ENCODE data around the gene PTPRN2. TPM values are rescaled to one million over a fixed set of nuclear protein-coding genes. Genes with fewer than 3 reads are reported as not detected.

PTPRN2 gene
- polyA plus RNA-seq, 1 of the 3 experiments (the other 2 are of a cell fraction): 4.0 TPM

GRCh38 chr7:157674715-157675426 is 912.8 kb downstream of the PTPRN2 start:
- DNase-seq: no peak
- Histone ChIP-seq H3K4me3 (ENCODE audit: low read depth in 2 of 2, low read length in 1 of 2) (no peak overlapping the region), H3K27me3 (ENCODE audit: insufficient read depth) (no peaks in the 10 kb centered on the region), H3K4me1 (ENCODE audit: control insufficient read depth in 1 of 2, insufficient read depth in 2 of 2, low read depth in 1 of 2, low read length in 1 of 2) (peaks cover 0 to 6% of the 10 kb centered on the region in 2 experiments; a peak in 2 of 4 replicates), H3K9me2 (no peaks in the 10 kb centered on the region), H4K20me1 (ENCODE audit: insufficient read depth) (0 out of 2 replicates have a peak, but pooled peaks cover 3% of the 10 kb centered on the region), H3K9ac (no peak overlapping the region), H3K36me3 (replicated peaks in 1 of 2; ENCODE audit: control insufficient read depth in 1 of 2, insufficient read depth in 2 of 2, low read length in 1 of 2) (no peaks in the 10 kb centered on the region), H3K4me2 (no peak overlapping the region), H2AFZ (ENCODE audit: low read depth) (no peak overlapping the region), H3F3A (replicated peaks; ENCODE audit: insufficient read depth) (no peaks in the 10 kb centered on the region), H3K79me2 (ENCODE audit: insufficient read depth) (no peaks in the 10 kb centered on the region), H3K9me3 (no peaks in the 10 kb centered on the region), H3K27ac (ENCODE audit: low read depth in 2 of 2, low read length in 1 of 2) (no peak overlapping the region)
- WGBS (ENCODE audit: low lambda C conversion rate): 80% methylated on average over 30 of the region's 30 CpGs
- CTCF ChIA-PET: interaction anchor here (1.0 kb wide), 1 partner anchor 10 kb away, joined by 3 read pairs; no protein-coding TSS in a partner anchor
- POLR2A ChIA-PET: no interaction called here
- no peak for TF ChIP-seq TEAD4 (IDR thresholded peaks at IDR 0.05; ENCODE audit: borderline replicate concordance, insufficient read depth)
- TF ChIP-seq FOSL2 (IDR thresholded peaks at IDR 0.05; ENCODE audit: borderline replicate concordance, low read depth): no peak
- no peak for TF ChIP-seq RXRA (IDR thresholded peaks at IDR 0.05; ENCODE audit: borderline replicate concordance, low read depth)
- TF ChIP-seq FOXM1 (IDR thresholded peaks at IDR 0.05; ENCODE audit: low read depth): no peak

DNA sequence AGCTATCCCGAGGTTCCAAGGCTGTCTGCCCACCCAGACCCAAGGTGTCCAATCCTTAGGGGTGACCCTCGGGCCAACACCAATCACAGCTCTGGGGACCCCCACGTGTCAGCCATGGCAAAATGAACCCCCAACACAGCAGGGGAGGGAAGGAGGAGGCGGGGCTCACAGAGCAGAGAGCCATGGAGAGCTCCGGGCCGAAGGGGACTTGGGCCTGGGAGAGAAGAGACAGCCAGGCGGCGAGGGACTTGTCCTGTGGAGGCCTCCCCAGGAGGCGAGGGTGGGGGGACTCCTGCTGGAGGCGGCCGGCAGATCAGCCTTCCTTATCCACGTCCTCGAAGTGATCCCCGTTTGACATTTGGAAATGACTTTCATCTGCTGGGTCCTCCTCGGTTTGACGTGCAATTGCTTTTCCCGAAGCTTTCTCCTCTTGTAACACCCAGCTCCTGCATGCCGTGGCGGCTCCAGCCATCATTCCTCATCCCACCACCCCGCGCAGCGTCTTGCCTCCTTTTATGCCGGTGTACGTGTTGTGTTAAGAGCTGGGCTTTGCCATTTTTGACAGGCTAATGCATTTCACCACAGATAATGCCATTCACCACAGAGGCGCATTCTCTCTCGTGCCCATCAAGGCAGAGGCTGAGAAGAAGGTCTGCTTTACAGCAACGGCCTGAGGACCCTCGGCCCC is 913.5 kb downstream of the PTPRN2 start:
- no peak for DNase-seq
- 86% methylated on average over 24 of the region's 28 CpGs for WGBS (ENCODE audit: low lambda C conversion rate)
- no peak overlapping the region for H3K27ac ChIP-seq (ENCODE audit: low read depth in 2 of 2, low read length in 1 of 2)
- no peaks in the 10 kb centered on the region for H3K79me2 ChIP-seq (ENCODE audit: insufficient read depth)
- H3K9me3 ChIP-seq: no peaks in the 10 kb centered on the region
- H3K36me3 ChIP-seq (replicated peaks in 1 of 2; ENCODE audit: control insufficient read depth in 1 of 2, insufficient read depth in 2 of 2, low read length in 1 of 2): no peaks in the 10 kb centered on the region
- ChIA-PET CTCF (interaction anchor here (1.0 to 1.8 kb wide), 3 partner anchors 10 to 16 kb away, joined by 3 to 4 read pairs (median 4); no protein-coding TSS in a partner anchor), POLR2A (interaction anchor here (1.5 kb wide), 1 partner anchor 17 kb away, joined by 4 read pairs; no protein-coding TSS in a partner anchor)
- H3K9me2 ChIP-seq: no peaks in the 10 kb centered on the region
- H3F3A ChIP-seq (replicated peaks; ENCODE audit: insufficient read depth): no peaks in the 10 kb centered on the region
- TF ChIP-seq YY1 (IDR thresholded peaks at IDR 0.05; ENCODE audit: low read depth): no peak
- TF ChIP-seq ZBTB33 (IDR thresholded peaks at IDR 0.05; ENCODE audit: borderline replicate concordance, low read depth): no peak
- no peak for TF ChIP-seq IRF3 (IDR thresholded peaks at IDR 0.05; ENCODE audit: low read depth, low read length)
- no peak for TF ChIP-seq EZH2phosphoT487 (IDR thresholded peaks at IDR 0.05; ENCODE audit: borderline replicate concordance, low read depth)
- H3K4me3 ChIP-seq (ENCODE audit: low read depth in 2 of 2, low read length in 1 of 2): no peak overlapping the region
- H3K27me3 ChIP-seq (ENCODE audit: insufficient read depth): no peaks in the 10 kb centered on the region
- peaks cover 0 to 3% of the 10 kb centered on the region in 2 experiments; a peak in 2 of 4 replicates for H3K4me1 ChIP-seq (ENCODE audit: control insufficient read depth in 1 of 2, insufficient read depth in 2 of 2, low read depth in 1 of 2, low read length in 1 of 2)
- no peak overlapping the region for H3K9ac ChIP-seq
- H2AFZ ChIP-seq (ENCODE audit: low read depth): no peak overlapping the region
- H4K20me1 ChIP-seq (ENCODE audit: insufficient read depth): 0 out of 2 replicates have a peak, but pooled peaks cover 3% of the 10 kb centered on the region
- H3K4me2 ChIP-seq: no peak overlapping the region
